Measurements from ENCODE around the gene PINK1. TPM values are rescaled to one million over a fixed set of nuclear protein-coding genes. Genes with fewer than 3 reads are reported as not detected.

PINK1 gene
- total and polyA plus RNA-seq, 2 donors (not counting 1 experiment from before 2014, with no cell fraction given) = 51.9 to 106 TPM

DNA sequence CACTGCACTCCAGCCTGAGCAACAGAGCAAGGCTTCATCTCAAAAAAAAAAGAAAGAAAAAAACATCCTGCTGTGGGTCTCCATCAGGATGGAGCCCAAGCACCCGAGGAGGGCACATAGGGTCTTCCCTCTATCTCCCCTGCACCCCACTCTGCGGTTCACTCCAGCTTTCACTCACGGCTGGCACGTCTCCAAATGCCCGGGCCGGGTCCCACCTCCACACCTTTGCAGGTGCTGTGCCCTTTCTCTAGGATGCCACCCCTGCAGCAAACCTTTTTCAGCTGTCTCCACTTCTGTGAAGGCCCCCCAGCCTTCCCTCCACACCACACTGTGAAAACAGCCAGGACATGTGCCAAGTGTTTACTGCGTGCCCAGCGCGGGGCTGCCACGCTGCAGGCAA lies 50.4 kb downstream of the PINK1 start:
- Histone ChIP-seq H3K4me2 (ENCODE audit: extremely low read depth, insufficient read depth, low read length) (no peak overlapping the region), H2AFZ (ENCODE audit: low read length) (no peak overlapping the region), H3K9me3 (ENCODE audit: control insufficient read depth, insufficient read depth, low read depth, low read length) (no peaks in the 10 kb centered on the region), H3K4me3 (replicated peaks in 1 of 4; ENCODE audit: control extremely low read depth in 1 of 4, insufficient read depth in 1 of 4, low read depth in 3 of 4, low read length in 4 of 4) (no peak overlapping the region), H3K36me3 (ENCODE audit: control insufficient read depth, insufficient read depth, low read length) (no peaks in the 10 kb centered on the region), H3K4me1 (ENCODE audit: control insufficient read depth, extremely low read depth, insufficient read depth, low read length) (no peaks in the 10 kb centered on the region), H3K27me3 (ENCODE audit: control insufficient read depth, insufficient read depth, low read length) (no peaks in the 10 kb centered on the region), H3K79me2 (ENCODE audit: control insufficient read depth, insufficient read depth, low read length) (no peaks in the 10 kb centered on the region), H3K27ac (ENCODE audit: insufficient read depth, low read length) (no peak overlapping the region), H3K9ac (ENCODE audit: insufficient read depth, low read length) (no peak overlapping the region), H4K20me1 (ENCODE audit: control insufficient read depth, extremely low read depth, insufficient read depth, low read length) (no peaks in the 10 kb centered on the region)
- DNase-seq (ENCODE audit: low read depth in 2 of 2) = no peak
- TF ChIP-seq, protein P1, sequence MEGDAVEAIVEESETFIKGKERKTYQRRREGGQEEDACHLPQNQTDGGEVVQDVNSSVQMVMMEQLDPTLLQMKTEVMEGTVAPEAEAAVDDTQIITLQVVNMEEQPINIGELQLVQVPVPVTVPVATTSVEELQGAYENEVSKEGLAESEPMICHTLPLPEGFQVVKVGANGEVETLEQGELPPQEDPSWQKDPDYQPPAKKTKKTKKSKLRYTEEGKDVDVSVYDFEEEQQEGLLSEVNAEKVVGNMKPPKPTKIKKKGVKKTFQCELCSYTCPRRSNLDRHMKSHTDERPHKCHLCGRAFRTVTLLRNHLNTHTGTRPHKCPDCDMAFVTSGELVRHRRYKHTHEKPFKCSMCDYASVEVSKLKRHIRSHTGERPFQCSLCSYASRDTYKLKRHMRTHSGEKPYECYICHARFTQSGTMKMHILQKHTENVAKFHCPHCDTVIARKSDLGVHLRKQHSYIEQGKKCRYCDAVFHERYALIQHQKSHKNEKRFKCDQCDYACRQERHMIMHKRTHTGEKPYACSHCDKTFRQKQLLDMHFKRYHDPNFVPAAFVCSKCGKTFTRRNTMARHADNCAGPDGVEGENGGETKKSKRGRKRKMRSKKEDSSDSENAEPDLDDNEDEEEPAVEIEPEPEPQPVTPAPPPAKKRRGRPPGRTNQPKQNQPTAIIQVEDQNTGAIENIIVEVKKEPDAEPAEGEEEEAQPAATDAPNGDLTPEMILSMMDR (conservative IDR thresholded peaks at IDR 0.05 in 1 of 2, IDR thresholded peaks at IDR 0.05 in 1 of 2; ENCODE audit: low read depth in 1 of 2, low read length in 2 of 2) = no peak
- TF ChIP-seq EZH2 (IDR thresholded peaks at IDR 0.05; ENCODE audit: low read length, missing control alignments) = no peak

DNA sequence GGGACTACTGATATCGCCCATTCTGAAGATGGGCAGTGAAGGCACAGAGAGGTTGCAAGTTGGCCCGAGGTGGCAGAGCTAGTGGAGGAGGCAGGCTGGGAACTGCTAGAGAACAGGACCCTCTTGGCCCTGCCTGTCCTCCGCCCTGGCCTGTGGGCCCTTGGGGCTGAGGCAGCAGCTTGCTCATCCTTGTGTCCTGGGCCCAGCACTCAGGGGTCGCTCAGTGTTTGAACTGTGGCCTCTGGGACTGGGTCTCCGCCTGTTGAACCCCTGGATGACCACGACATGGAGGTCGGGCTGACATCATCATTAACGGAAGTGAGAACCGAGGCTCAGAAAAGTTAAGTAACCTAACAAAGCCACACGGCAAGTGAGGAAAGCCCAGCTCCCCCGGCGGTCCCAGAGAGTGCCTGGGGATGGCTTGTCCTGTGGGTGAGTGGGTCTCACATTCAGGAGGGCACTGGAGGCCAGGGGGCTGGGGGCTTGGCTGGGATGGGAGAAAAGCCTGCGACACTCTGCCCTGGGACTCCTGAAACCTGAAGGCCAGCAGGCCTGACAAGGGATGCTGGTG lies 50.9 kb downstream of the PINK1 start:
- Histone ChIP-seq H3K4me3 (replicated peaks in 1 of 4; ENCODE audit: control extremely low read depth in 1 of 4, insufficient read depth in 1 of 4, low read depth in 3 of 4, low read length in 4 of 4) (no peak overlapping the region), H3K4me1 (ENCODE audit: control insufficient read depth, extremely low read depth, insufficient read depth, low read length) (no peaks in the 10 kb centered on the region), H3K9me3 (ENCODE audit: control insufficient read depth, insufficient read depth, low read depth, low read length) (no peaks in the 10 kb centered on the region), H3K36me3 (ENCODE audit: control insufficient read depth, insufficient read depth, low read length) (no peaks in the 10 kb centered on the region), H3K9ac (ENCODE audit: insufficient read depth, low read length) (peak overlapping the region; percentile 7), H2AFZ (ENCODE audit: low read length) (no peak overlapping the region), H3K27ac (ENCODE audit: insufficient read depth, low read length) (no peak overlapping the region), H3K27me3 (ENCODE audit: control insufficient read depth, insufficient read depth, low read length) (no peaks in the 10 kb centered on the region), H4K20me1 (ENCODE audit: control insufficient read depth, extremely low read depth, insufficient read depth, low read length) (no peaks in the 10 kb centered on the region), H3K4me2 (ENCODE audit: extremely low read depth, insufficient read depth, low read length) (no peak overlapping the region), H3K79me2 (ENCODE audit: control insufficient read depth, insufficient read depth, low read length) (no peaks in the 10 kb centered on the region)
- TF ChIP-seq, protein P1 (conservative IDR thresholded peaks at IDR 0.05 in 1 of 2, IDR thresholded peaks at IDR 0.05 in 1 of 2; ENCODE audit: low read depth in 1 of 2, low read length in 2 of 2) = no peak
- TF ChIP-seq EZH2 (IDR thresholded peaks at IDR 0.05; ENCODE audit: low read length, missing control alignments) = no peak
- DNase-seq (ENCODE audit: low read depth in 2 of 2) = no peak

DNA sequence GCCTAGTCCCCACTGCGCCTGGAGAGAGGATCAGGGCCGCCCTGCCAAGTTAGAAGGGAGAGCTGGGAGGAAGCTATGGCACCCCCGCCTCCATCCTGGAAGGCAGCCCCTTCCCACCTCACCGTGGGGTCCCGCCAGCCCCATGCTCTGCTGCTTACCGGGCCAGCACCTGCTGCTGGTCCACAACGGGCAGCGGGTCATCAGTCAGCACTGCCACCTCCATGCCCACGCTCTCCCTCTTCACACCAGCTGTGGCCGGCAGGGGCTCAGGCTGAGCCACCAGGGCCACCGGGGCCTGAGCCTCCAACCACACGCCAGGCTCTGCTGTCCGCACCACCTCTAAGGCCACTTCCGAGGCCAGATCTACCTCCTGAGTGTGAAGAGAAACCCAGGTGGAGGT lies 51.4 kb downstream of the PINK1 start:
- no peaks in the 10 kb centered on the region for H3K79me2 ChIP-seq (ENCODE audit: control insufficient read depth, insufficient read depth, low read length)
- no peak overlapping the region for H3K9ac ChIP-seq (ENCODE audit: insufficient read depth, low read length)
- no peak overlapping the region for H3K4me2 ChIP-seq (ENCODE audit: extremely low read depth, insufficient read depth, low read length)
- H3K4me1 ChIP-seq (ENCODE audit: control insufficient read depth, extremely low read depth, insufficient read depth, low read length) = no peaks in the 10 kb centered on the region
- H3K36me3 ChIP-seq (ENCODE audit: control insufficient read depth, insufficient read depth, low read length) = no peaks in the 10 kb centered on the region
- H3K27me3 ChIP-seq (ENCODE audit: control insufficient read depth, insufficient read depth, low read length) = no peaks in the 10 kb centered on the region
- no peak overlapping the region for H3K4me3 ChIP-seq (replicated peaks in 1 of 4; ENCODE audit: control extremely low read depth in 1 of 4, insufficient read depth in 1 of 4, low read depth in 3 of 4, low read length in 4 of 4)
- TF ChIP-seq, protein P1 (conservative IDR thresholded peaks at IDR 0.05 in 1 of 2, IDR thresholded peaks at IDR 0.05 in 1 of 2; ENCODE audit: low read depth in 1 of 2, low read length in 2 of 2) = no peak
- no peak for TF ChIP-seq EZH2 (IDR thresholded peaks at IDR 0.05; ENCODE audit: low read length, missing control alignments)
- no peaks in the 10 kb centered on the region for H3K9me3 ChIP-seq (ENCODE audit: control insufficient read depth, insufficient read depth, low read depth, low read length)
- H4K20me1 ChIP-seq (ENCODE audit: control insufficient read depth, extremely low read depth, insufficient read depth, low read length) = no peaks in the 10 kb centered on the region
- H2AFZ ChIP-seq (ENCODE audit: low read length) = no peak overlapping the region
- H3K27ac ChIP-seq (ENCODE audit: insufficient read depth, low read length) = no peak overlapping the region
- no peak for DNase-seq (ENCODE audit: low read depth in 2 of 2)
